ENCODE data around the gene FUT7. TPM values are rescaled to one million over a fixed set of nuclear protein-coding genes. Genes with fewer than 3 reads are reported as not detected.
A peak's percentile ranks its signal among the peaks of the same experiment; 100 is the strongest.

The FUT7 gene
- total RNA-seq, 4 donors from 2014 or later: not detected

GRCh38 chr9:136982232-136983051 lies 49.4 kb downstream of the FUT7 start, which contains the start of gene LCNL1:
LCNL1 (plus strand) TSS chr9:136982993; CDS start chr9:136983587, 594 bp downstream.
- no peaks in the 10 kb centered on the region for H3K27me3 ChIP-seq
- H3K36me3 ChIP-seq: no peaks in the 10 kb centered on the region
- H3K4me3 ChIP-seq (replicated peaks in 1 of 3): no peak within 1 kb of the TSS
- H3K4me1 ChIP-seq: peaks cover 7 to 17% of the 10 kb centered on the region in 2 donors
- WGBS, 2 donors: 76 to 86% methylated on average over 11 to 14 of the region's 18 CpGs
- TF ChIP-seq POLR2A (IDR thresholded peaks at IDR 0.05): no peak
- TF ChIP-seq CTCF (IDR thresholded peaks at IDR 0.05): no peak
- no peak for DNase-seq
- intact Hi-C loops (cut with DNase I): no loop called here
- peak within 1 kb of the TSS in 2 of 3 donors; percentile 23 to 59 for H3K27ac ChIP-seq
- H3K9me3 ChIP-seq: no peaks in the 10 kb centered on the region

- Histone ChIP-seq H3K27ac (peak overlapping the region in 2 of 3 donors; percentile 23 to 59), H3K4me1 (peaks cover 7 to 20% of the 10 kb centered on the region in 2 donors), H3K36me3 (no peaks in the 10 kb centered on the region), H3K27me3 (no peaks in the 10 kb centered on the region), H3K4me3 (replicated peaks in 1 of 3) (no peak overlapping the region), H3K9me3 (no peaks in the 10 kb centered on the region)
- DNase-seq: no peak
- no peak for TF ChIP-seq CTCF (IDR thresholded peaks at IDR 0.05)
- TF ChIP-seq POLR2A (IDR thresholded peaks at IDR 0.05): no peak
- 60 to 73% methylated on average over 11 to 13 of the region's 17 CpGs for WGBS, 2 donors
- intact Hi-C loops (cut with DNase I): no loop called here
Observed at GRCh38 chr9:136981588-136982231, 50.2 kb downstream of the FUT7 start.

- no peak for DNase-seq
- H3K27ac ChIP-seq: no peak overlapping the region
- H3K4me3 ChIP-seq (replicated peaks in 1 of 3): no peak overlapping the region
- TF ChIP-seq POLR2A (IDR thresholded peaks at IDR 0.05) (no peak), CTCF (IDR thresholded peaks at IDR 0.05) (no peak)
- no peaks in the 10 kb centered on the region for H3K27me3 ChIP-seq
- peaks cover 7 to 20% of the 10 kb centered on the region in 2 donors for H3K4me1 ChIP-seq
- H3K36me3 ChIP-seq: no peaks in the 10 kb centered on the region
- H3K9me3 ChIP-seq: no peaks in the 10 kb centered on the region
- intact Hi-C loops (cut with DNase I): no loop called here
- 86 to 92% methylated on average over 16 of the region's 16 CpGs for WGBS, 2 donors
Observed at GRCh38 chr9:136980669-136981478, 51.0 kb downstream of the FUT7 start.

Other genes with a start within 250 kb of the FUT7 start
- 100 to 1,000 TPM in 3 of 4 donors, 10 to 100 TPM in 1; 81.6 to 189 (median 141) TPM for gene TMEM141, start 240.7 kb downstream of the FUT7 start, total RNA-seq
- gene CCDC183, start 235.8 kb downstream of the FUT7 start, total RNA-seq: 1 to 10 TPM; 1.3 to 4.6 (median 2.8) TPM
- 10 to 100 TPM; 59.8 to 84.0 (median 62.2) TPM for gene RABL6, start 224.1 kb downstream of the FUT7 start, total RNA-seq
- 1 to 10 TPM in 3 of 4 donors, under 1 TPM in 1; 0.83 to 4.7 (median 2.3) TPM for gene AJM1, start 189.6 kb downstream of the FUT7 start, total RNA-seq
- gene PHPT1, start 182.7 kb downstream of the FUT7 start, total RNA-seq: 100 to 1,000 TPM in 2 of 4 donors, 10 to 100 TPM in 2; 79.4 to 174 (median 115) TPM
- gene MAMDC4, start 179.7 kb downstream of the FUT7 start, total RNA-seq: 10 to 100 TPM in 2 of 4 donors, 1 to 10 TPM in 2; 4.1 to 20.4 (median 9.0) TPM
- gene EDF1, start 165.8 kb downstream of the FUT7 start, total RNA-seq: 100 to 1,000 TPM; 339 to 591 (median 526) TPM
- 10 to 100 TPM in 3 of 4 donors, 1 to 10 TPM in 1; 9.7 to 18.3 (median 15.4) TPM for gene TRAF2, start 145.6 kb downstream of the FUT7 start, total RNA-seq
- gene FBXW5, start 87.3 kb downstream of the FUT7 start, total RNA-seq: 100 to 1,000 TPM; 138 to 282 (median 203) TPM
- gene C8G, start 86.8 kb downstream of the FUT7 start, total RNA-seq: 1 to 10 TPM in 1 of 4 donors, not detected in 3; 1.8 TPM
- 10 to 100 TPM; 24.3 to 85.0 (median 54.0) TPM for gene LCN12, start 79.8 kb downstream of the FUT7 start, total RNA-seq
- 10 to 100 TPM in 3 of 4 donors, 1 to 10 TPM in 1; 5.0 to 39.5 (median 33.9) TPM for gene PTGDS, start 54.6 kb downstream of the FUT7 start, total RNA-seq
- gene LCNL1, start 49.1 kb downstream of the FUT7 start, total RNA-seq: under 1 TPM in 1 of 4 donors, not detected in 3; 0.54 TPM
- gene PAXX, start 39.7 kb downstream of the FUT7 start, total RNA-seq: 100 to 1,000 TPM in 1 of 4 donors, 10 to 100 TPM in 3; 29.8 to 109 (median 50.7) TPM
- 100 to 1,000 TPM in 3 of 4 donors, 10 to 100 TPM in 1; 97.7 to 301 (median 268) TPM for gene CLIC3, start 35.5 kb downstream of the FUT7 start, total RNA-seq
- 10 to 100 TPM; 36.8 to 59.7 (median 50.2) TPM for gene ABCA2, start 3.9 kb downstream of the FUT7 start, total RNA-seq
- gene NPDC1, start 14.1 kb upstream of the FUT7 start, total RNA-seq: 10 to 100 TPM; 23.3 to 65.9 (median 35.4) TPM
- under 1 TPM in 2 of 4 donors, not detected in 2; 0.22 to 0.49 TPM for gene ENTPD2, start 22.0 kb upstream of the FUT7 start, total RNA-seq
- 1 to 10 TPM in 1 of 4 donors, under 1 TPM in 3; 0.27 to 1.0 (median 0.72) TPM for gene SAPCD2, start 38.5 kb upstream of the FUT7 start, total RNA-seq
- gene UAP1L1, start 45.4 kb upstream of the FUT7 start, total RNA-seq: 10 to 100 TPM in 2 of 4 donors, 1 to 10 TPM in 2; 9.3 to 15.7 (median 12.4) TPM
- gene MAN1B1, start 54.9 kb upstream of the FUT7 start, total RNA-seq: 10 to 100 TPM; 48.2 to 73.8 (median 67.2) TPM
- gene DPP7, start 82.6 kb upstream of the FUT7 start, total RNA-seq: 100 to 1,000 TPM; 120 to 209 (median 157) TPM
- gene GRIN1, start 107.1 kb upstream of the FUT7 start, total RNA-seq: not detected
- not detected for gene LRRC26, start 138.0 kb upstream of the FUT7 start, total RNA-seq
- gene TMEM210, start 140.0 kb upstream of the FUT7 start, total RNA-seq: not detected
- 10 to 100 TPM; 25.6 to 34.1 (median 31.8) TPM for gene ANAPC2, start 156.5 kb upstream of the FUT7 start, total RNA-seq
- gene SSNA1, start 156.6 kb upstream of the FUT7 start, total RNA-seq: 10 to 100 TPM; 42.0 to 97.5 (median 62.8) TPM
- 10 to 100 TPM in 2 of 4 donors, 1 to 10 TPM in 2; 6.5 to 13.5 (median 9.9) TPM for gene TPRN, start 168.7 kb upstream of the FUT7 start, total RNA-seq
- gene TMEM203, start 173.6 kb upstream of the FUT7 start, total RNA-seq: 10 to 100 TPM; 29.7 to 47.3 (median 38.4) TPM
- 10 to 100 TPM in 3 of 4 donors, 1 to 10 TPM in 1; 9.0 to 16.6 (median 15.4) TPM for gene NDOR1, start 173.6 kb upstream of the FUT7 start, total RNA-seq
- 1 to 10 TPM; 2.3 to 4.5 (median 3.8) TPM for gene RNF208, start 190.2 kb upstream of the FUT7 start, total RNA-seq
- 1 to 10 TPM in 2 of 4 donors, under 1 TPM in 1, not detected in 1; 0.94 to 2.3 (median 1.3) TPM for gene CYSRT1, start 193.1 kb upstream of the FUT7 start, total RNA-seq
- under 1 TPM in 2 of 4 donors, not detected in 2; 0.33 to 0.81 TPM for gene RNF224, start 195.4 kb upstream of the FUT7 start, total RNA-seq
- gene SLC34A3, start 198.8 kb upstream of the FUT7 start, total RNA-seq: under 1 TPM in 1 of 4 donors, not detected in 3; 0.33 TPM
- gene TUBB4B, start 209.2 kb upstream of the FUT7 start, total RNA-seq: 100 to 1,000 TPM; 181 to 757 (median 487) TPM
- gene STPG3, start 219.2 kb upstream of the FUT7 start, total RNA-seq: not detected
- gene NELFB, start 223.2 kb upstream of the FUT7 start, total RNA-seq: 10 to 100 TPM; 29.8 to 39.1 (median 32.4) TPM
- gene TOR4A, start 245.6 kb upstream of the FUT7 start, total RNA-seq: 10 to 100 TPM; 10.8 to 14.7 (median 12.0) TPM

Data from thyroid gland (tissue), 4 donors.